HEK293 (cell line): ENCODE measurements around the gene HOXA11.

Experiments
- CTCF ChIA-PET: fragments of 350-600 bp; formaldehyde crosslinking; extraction: SDS; loops from one replicate; lab custom pipeline; 2021; ENCODE audit warnings: antibody characterized with exemption; lab: Yijun Ruan, JAX
- POLR2A ChIA-PET: fragments of 300-600 bp; formaldehyde crosslinking; extraction: SDS; loops from one replicate; lab custom pipeline; 2020; ENCODE audit warnings: antibody characterized with exemption, inconsistent platforms; lab: Yijun Ruan, JAX
- H3K27ac ChIP-seq: fragments of 200-500 bp; sonication (Bioruptor generic); 2 replicates; pipeline ENCODE4 v1.5.1; 2014; ENCODE audit warnings: low read depth, low read length, control low read depth, inconsistent platforms; ENCODE audit errors: extremely low read depth
- H3K36me3 ChIP-seq, 2 experiments: fragments of 200-500 bp in 1 of 2; sonication (Bioruptor generic) in 1 of 2; 1 replicate in 1 of 2; 2 replicates in 1 of 2; pipeline ENCODE4 v1.5.1; 2014 to 2017; ENCODE audit warnings: inconsistent platforms in 2 of 2, low read length in 2 of 2; ENCODE audit not compliant: control insufficient read depth in 2 of 2, insufficient read depth in 1 of 2
- H3K4me1 ChIP-seq: fragments of 200-500 bp; sonication (Bioruptor generic); 2 replicates; pipeline ENCODE4 v1.5.1; 2014; ENCODE audit warnings: mild to moderate bottlenecking, low read length, inconsistent platforms; ENCODE audit not compliant: control insufficient read depth, insufficient read depth
- H3K4me3 ChIP-seq: 2 replicates; pipeline ENCODE4 v1.5.1; 2011; ENCODE audit warnings: low read depth, mild to moderate bottlenecking, control low read depth, low read length, moderate library complexity
- H3K9me3 ChIP-seq: fragments of 200-500 bp; sonication (Bioruptor generic); 2 replicates; pipeline ENCODE4 v1.5.1; 2014; ENCODE audit warnings: low read depth, low read length, inconsistent platforms; ENCODE audit not compliant: control insufficient read depth, insufficient read depth
- KLF1 ChIP-seq: fragments of 450-650 bp; formaldehyde crosslinking; IDR thresholded peaks from 2 replicates; pipeline ENCODE4 v1.5.1; 2016; ENCODE audit warnings: missing biosample characterization, missing genetic modification characterization
- MZF1 ChIP-seq: fragments of 450-650 bp; formaldehyde crosslinking; IDR thresholded peaks from 2 replicates; pipeline ENCODE4 v1.5.1; 2017; ENCODE audit warnings: missing biosample characterization, missing genetic modification characterization, borderline replicate concordance
- OSR2 ChIP-seq: fragments of 450-650 bp; formaldehyde crosslinking; IDR thresholded peaks from 2 replicates; pipeline ENCODE4 v1.5.1; 2016; ENCODE audit warnings: missing biosample characterization, missing genetic modification characterization
- RBAK ChIP-seq: fragments of 450-650 bp; formaldehyde crosslinking; IDR thresholded peaks from 2 replicates; pipeline ENCODE4 v1.5.1; 2016; ENCODE audit warnings: missing biosample characterization, missing genetic modification characterization
- TSHZ1 ChIP-seq: fragments of 450-650 bp; formaldehyde crosslinking; IDR thresholded peaks from 2 replicates; pipeline ENCODE4 v1.5.1; 2016; ENCODE audit warnings: missing biosample characterization, missing genetic modification characterization, borderline replicate concordance
- ZBTB44 ChIP-seq: fragments of 450-650 bp; IDR thresholded peaks from 2 replicates; pipeline ENCODE4 v1.5.1; 2018; ENCODE audit warnings: missing biosample characterization, mild to moderate bottlenecking, missing genetic modification characterization
- ZBTB8A ChIP-seq: fragments of 450-650 bp; formaldehyde crosslinking; IDR thresholded peaks from 2 replicates; pipeline ENCODE4 v1.5.1; 2016; ENCODE audit warnings: missing biosample characterization, missing genetic modification characterization
- ZNF138 ChIP-seq: fragments of 450-650 bp; formaldehyde crosslinking; IDR thresholded peaks from 2 replicates; pipeline ENCODE4 v1.5.1; 2016; ENCODE audit warnings: missing biosample characterization, missing genetic modification characterization, borderline replicate concordance
- ZNF248 ChIP-seq: fragments of 450-650 bp; formaldehyde crosslinking; IDR thresholded peaks from 2 replicates; pipeline ENCODE4 v1.5.1; 2017; ENCODE audit warnings: missing biosample characterization, missing genetic modification characterization
- ZNF302 ChIP-seq: fragments of 450-650 bp; formaldehyde crosslinking; IDR thresholded peaks from 2 replicates; pipeline ENCODE4 v1.5.1; 2016; ENCODE audit warnings: missing biosample characterization, missing genetic modification characterization, low read depth
- ZNF785 ChIP-seq: fragments of 450-650 bp; formaldehyde crosslinking; IDR thresholded peaks from 2 replicates; pipeline ENCODE4 v1.5.1; 2016; ENCODE audit warnings: missing biosample characterization, missing genetic modification characterization
- ZNF791 ChIP-seq: fragments of 450-650 bp; formaldehyde crosslinking; IDR thresholded peaks from 2 replicates; pipeline ENCODE4 v1.5.1; 2016; ENCODE audit warnings: missing biosample characterization, missing genetic modification characterization
- ZNF837 ChIP-seq: fragments of 450-650 bp; formaldehyde crosslinking; IDR thresholded peaks from 2 replicates; pipeline ENCODE4 v1.5.1; 2016; ENCODE audit warnings: missing biosample characterization, missing genetic modification characterization
- ZSCAN18 ChIP-seq: fragments of 450-650 bp; formaldehyde crosslinking; IDR thresholded peaks from 2 replicates; pipeline ENCODE4 v1.5.1; 2016; ENCODE audit warnings: missing biosample characterization, missing genetic modification characterization
- ZSCAN5A ChIP-seq: fragments of 450-650 bp; formaldehyde crosslinking; IDR thresholded peaks from 2 replicates; pipeline ENCODE4 v1.5.1; 2016; ENCODE audit warnings: missing biosample characterization, missing genetic modification characterization
- TF ChIP-seq, protein P1 (sequence below): fragments of 450-650 bp; formaldehyde crosslinking; IDR thresholded peaks from 2 replicates; pipeline ENCODE4 v1.5.1; 2016; ENCODE audit warnings: missing biosample characterization, missing genetic modification characterization
- TF ChIP-seq, protein P2 (sequence below): sonication (generic); formaldehyde crosslinking; IDR thresholded peaks from 2 replicates; pipeline ENCODE4 v1.8.1; 2022; ENCODE audit warnings: mild to moderate bottlenecking, moderate library complexity, missing genetic modification reagents
- TF ChIP-seq, protein P3 (sequence below): fragments of 450-650 bp; formaldehyde crosslinking; conservative IDR thresholded peaks from 2 replicates; pipeline ENCODE4 v1.5.1; 2016; ENCODE audit warnings: low read depth, missing biosample characterization, missing genetic modification characterization

Gene HOXA11

GRCh38 chr7:27229448-27229847 is 44.4 kb upstream of the HOXA11 start:
- H3K36me3 ChIP-seq: no peaks in the 10 kb centered on the region
- ChIA-PET POLR2A (no interaction called here), CTCF (no interaction called here)
- H3K27ac ChIP-seq: no peak overlapping the region
- H3K4me1 ChIP-seq: no peaks in the 10 kb centered on the region
- no peak overlapping the region for H3K4me3 ChIP-seq
- H3K9me3 ChIP-seq: no peaks in the 10 kb centered on the region
- TF ChIP-seq ZSCAN5A (tag by site-specific recombination) (no peak), ZNF248 (tag by site-specific recombination) (no peak), KLF1 (tag by site-specific recombination) (no peak), ZNF791 (tag by site-specific recombination) (no peak), ZSCAN18 (tag by site-specific recombination) (no peak), OSR2 (tag by site-specific recombination) (no peak), ZBTB8A (tag by site-specific recombination) (no peak), ZBTB44 (tag by site-specific recombination) (no peak), MZF1 (tag by site-specific recombination) (no peak), ZNF785 (no peak), TSHZ1 (tag by site-specific recombination) (no peak), ZNF138 (tag by site-specific recombination) (no peak), RBAK (no peak), ZNF302 (no peak), ZNF837 (tag by site-specific recombination) (no peak)
- TF ChIP-seq, protein P1, sequence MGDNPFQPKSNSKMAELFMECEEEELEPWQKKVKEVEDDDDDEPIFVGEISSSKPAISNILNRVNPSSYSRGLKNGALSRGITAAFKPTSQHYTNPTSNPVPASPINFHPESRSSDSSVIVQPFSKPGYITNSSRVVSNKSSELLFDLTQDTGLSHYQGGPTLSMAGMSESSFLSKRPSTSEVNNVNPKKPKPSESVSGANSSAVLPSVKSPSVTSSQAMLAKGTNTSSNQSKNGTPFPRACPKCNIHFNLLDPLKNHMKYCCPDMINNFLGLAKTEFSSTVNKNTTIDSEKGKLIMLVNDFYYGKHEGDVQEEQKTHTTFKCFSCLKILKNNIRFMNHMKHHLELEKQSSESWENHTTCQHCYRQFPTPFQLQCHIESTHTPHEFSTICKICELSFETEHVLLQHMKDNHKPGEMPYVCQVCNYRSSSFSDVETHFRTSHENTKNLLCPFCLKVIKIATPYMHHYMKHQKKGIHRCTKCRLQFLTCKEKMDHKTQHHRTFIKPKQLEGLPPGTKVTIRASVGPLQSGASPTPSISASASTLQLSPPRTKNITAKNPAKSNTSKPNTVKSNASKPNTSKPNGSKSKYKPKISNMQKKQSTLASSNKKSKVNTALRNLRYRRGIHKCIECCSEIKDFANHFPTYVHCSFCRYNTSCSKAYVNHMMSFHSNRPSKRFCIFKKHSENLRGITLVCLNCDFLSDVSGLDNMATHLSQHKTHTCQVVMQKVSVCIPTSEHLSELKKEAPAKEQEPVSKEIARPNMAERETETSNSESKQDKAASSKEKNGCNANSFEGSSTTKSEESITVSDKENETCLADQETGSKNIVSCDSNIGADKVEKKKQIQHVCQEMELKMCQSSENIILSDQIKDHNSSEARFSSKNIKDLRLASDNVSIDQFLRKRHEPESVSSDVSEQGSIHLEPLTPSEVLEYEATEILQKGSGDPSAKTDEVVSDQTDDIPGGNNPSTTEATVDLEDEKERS (tag by site-specific recombination): no peak
- TF ChIP-seq, protein P2, sequence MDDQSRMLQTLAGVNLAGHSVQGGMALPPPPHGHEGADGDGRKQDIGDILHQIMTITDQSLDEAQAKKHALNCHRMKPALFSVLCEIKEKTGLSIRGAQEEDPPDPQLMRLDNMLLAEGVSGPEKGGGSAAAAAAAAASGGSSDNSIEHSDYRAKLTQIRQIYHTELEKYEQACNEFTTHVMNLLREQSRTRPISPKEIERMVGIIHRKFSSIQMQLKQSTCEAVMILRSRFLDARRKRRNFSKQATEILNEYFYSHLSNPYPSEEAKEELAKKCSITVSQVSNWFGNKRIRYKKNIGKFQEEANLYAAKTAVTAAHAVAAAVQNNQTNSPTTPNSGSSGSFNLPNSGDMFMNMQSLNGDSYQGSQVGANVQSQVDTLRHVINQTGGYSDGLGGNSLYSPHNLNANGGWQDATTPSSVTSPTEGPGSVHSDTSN (CRISPR knock-in tag): no peak
- TF ChIP-seq, protein P3, sequence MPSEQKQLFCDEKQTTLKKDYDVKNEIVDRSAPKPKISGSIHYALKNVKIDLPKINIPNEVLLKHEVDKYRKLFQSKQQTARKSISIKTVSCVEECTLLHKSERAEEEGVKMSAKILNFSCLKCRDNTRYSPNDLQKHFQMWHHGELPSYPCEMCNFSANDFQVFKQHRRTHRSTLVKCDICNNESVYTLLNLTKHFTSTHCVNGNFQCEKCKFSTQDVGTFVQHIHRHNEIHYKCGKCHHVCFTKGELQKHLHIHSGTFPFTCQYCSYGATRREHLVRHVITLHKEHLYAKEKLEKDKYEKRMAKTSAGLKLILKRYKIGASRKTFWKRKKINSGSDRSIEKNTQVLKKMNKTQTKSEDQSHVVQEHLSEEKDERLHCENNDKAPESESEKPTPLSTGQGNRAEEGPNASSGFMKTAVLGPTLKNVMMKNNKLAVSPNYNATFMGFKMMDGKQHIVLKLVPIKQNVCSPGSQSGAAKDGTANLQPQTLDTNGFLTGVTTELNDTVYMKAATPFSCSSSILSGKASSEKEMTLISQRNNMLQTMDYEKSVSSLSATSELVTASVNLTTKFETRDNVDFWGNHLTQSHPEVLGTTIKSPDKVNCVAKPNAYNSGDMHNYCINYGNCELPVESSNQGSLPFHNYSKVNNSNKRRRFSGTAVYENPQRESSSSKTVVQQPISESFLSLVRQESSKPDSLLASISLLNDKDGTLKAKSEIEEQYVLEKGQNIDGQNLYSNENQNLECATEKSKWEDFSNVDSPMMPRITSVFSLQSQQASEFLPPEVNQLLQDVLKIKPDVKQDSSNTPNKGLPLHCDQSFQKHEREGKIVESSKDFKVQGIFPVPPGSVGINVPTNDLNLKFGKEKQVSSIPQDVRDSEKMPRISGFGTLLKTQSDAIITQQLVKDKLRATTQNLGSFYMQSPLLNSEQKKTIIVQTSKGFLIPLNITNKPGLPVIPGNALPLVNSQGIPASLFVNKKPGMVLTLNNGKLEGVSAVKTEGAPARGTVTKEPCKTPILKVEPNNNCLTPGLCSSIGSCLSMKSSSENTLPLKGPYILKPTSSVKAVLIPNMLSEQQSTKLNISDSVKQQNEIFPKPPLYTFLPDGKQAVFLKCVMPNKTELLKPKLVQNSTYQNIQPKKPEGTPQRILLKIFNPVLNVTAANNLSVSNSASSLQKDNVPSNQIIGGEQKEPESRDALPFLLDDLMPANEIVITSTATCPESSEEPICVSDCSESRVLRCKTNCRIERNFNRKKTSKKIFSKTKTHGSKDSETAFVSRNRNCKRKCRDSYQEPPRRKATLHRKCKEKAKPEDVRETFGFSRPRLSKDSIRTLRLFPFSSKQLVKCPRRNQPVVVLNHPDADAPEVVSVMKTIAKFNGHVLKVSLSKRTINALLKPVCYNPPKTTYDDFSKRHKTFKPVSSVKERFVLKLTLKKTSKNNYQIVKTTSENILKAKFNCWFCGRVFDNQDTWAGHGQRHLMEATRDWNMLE (tag by site-specific recombination): no peak
